ENCODE results near the gene MEF2C. TPM values are rescaled to one million over a fixed set of nuclear protein-coding genes. Genes with fewer than 3 reads are reported as not detected.
A peak's percentile ranks its signal among the peaks of the same experiment; 100 is the strongest.

Gene MEF2C
- total RNA-seq, 3 donors from 2014 or later, result 0.76 to 3.1 (median 1.4) TPM

DNA sequence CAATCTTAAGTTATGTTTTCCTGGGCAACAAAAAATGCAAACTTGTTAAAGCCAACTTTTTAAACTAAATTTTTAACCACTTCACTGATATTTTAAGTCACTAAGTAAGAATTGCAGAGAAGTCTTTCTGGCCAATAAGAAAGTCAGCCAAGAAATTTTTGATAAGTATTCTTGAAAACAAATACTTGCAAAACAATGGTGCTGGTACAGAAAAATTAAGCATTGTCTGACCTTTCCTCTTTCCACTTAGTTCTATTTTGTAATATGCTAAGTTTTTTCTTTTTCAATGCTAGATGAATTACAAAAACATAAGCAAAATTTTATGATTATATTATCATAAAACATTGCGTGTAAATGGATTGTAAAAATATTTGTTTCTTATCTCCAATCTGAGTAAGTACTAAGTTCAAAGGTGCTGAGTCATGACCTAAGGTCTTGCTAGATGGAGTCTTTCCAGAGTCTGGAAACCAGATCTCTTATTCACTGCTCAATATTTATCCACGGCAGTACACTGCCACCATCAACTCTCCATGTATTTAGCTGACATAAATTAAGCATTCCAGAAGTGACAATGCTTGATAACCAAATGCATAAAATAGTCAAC, 139.7 kb downstream of the MEF2C start:
- H3K4me1 Mint-ChIP-seq (ENCODE audit: low read depth), result no peaks in the 10 kb centered on the region
- no peak for ATAC-seq
- DNase-seq, result no peak
- H3K9me3 Mint-ChIP-seq, result no peaks in the 10 kb centered on the region
- no peaks in the 10 kb centered on the region for H3K36me3 Mint-ChIP-seq (ENCODE audit: insufficient read depth)
- no peak overlapping the region for H3K4me3 Mint-ChIP-seq
- peaks cover 5% of the 10 kb centered on the region for H3K27me3 Mint-ChIP-seq (ENCODE audit: low read depth)

DNA sequence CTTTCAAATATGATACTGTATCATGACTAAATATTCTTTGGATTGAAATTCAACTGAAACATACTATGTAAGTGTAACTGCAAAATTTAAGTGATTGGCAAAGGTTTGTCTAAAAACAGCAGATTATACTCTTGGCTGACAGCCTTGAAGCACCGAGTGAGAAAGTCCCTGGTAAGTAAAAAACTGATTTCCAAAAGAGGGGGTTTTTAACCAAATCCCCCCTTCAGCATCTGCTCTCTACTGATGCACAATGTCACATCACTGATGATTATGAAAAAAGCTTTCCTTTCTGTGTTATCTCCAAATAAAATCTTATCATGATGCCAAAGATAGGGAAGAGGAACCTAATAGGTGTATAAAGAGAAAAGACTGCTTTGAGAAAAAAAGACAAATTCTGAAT, 141.0 kb downstream of the MEF2C start:
- no peak overlapping the region for H3K4me3 Mint-ChIP-seq
- no peaks in the 10 kb centered on the region for H3K4me1 Mint-ChIP-seq (ENCODE audit: low read depth)
- H3K9me3 Mint-ChIP-seq, result no peaks in the 10 kb centered on the region
- no peaks in the 10 kb centered on the region for H3K36me3 Mint-ChIP-seq (ENCODE audit: insufficient read depth)
- DNase-seq (no peak), ATAC-seq (no peak)
- H3K27me3 Mint-ChIP-seq (ENCODE audit: low read depth), result peaks cover 10% of the 10 kb centered on the region

DNA sequence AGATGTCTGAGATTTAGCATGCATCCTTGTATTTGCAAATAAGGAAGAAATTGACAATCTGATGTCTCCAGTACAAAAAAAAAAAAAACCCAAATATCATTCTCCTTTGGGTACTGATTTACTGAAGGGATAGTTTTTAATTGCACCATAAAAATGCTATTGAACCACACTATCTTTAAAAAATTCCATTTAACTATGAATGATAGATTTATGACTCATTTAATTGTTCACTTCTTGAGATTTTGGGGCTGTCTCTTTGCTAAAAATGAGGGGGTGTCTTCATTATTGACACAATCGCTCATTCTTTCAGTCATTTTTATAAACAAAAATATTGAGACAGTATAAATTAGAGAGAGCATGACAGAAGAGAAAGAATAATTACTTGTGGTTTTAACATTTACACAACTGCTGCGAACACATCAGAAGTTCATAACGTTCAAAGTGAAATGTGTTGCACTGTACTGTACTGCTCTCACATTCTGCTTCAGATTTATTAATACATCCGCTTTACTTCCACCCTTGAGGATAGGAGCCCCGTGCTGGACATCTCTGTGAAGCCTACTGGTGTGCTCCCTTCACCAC, 142.3 kb downstream of the MEF2C start:
- ATAC-seq (no peak), DNase-seq (no peak)
- H3K36me3 Mint-ChIP-seq (ENCODE audit: insufficient read depth), result no peaks in the 10 kb centered on the region
- no peaks in the 10 kb centered on the region for H3K4me1 Mint-ChIP-seq (ENCODE audit: low read depth)
- peaks cover 10% of the 10 kb centered on the region for H3K27me3 Mint-ChIP-seq (ENCODE audit: low read depth)
- no peak overlapping the region for H3K4me3 Mint-ChIP-seq
- no peaks in the 10 kb centered on the region for H3K9me3 Mint-ChIP-seq

DNA sequence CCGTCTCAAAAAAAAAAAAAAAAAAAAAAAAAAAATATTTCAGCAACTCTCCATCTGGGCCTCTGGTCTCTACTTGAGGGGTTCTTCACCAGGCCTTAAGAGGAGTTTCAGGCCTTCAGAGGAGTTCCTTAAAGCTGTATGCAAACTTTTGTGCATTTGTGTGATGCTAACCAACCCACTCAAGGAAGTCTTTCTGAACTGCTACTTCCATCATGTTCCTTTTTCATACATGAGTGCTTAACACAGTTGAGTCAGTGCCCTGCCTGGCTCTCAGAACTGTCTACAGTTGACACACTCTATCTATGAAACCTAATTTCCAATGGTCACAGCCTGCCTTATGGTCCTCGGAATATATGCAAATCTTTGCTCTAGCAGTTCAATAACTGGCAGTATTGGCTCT, 146.5 kb downstream of the MEF2C start:
- peaks cover 3% of the 10 kb centered on the region for H3K4me1 Mint-ChIP-seq (ENCODE audit: low read depth)
- H3K4me3 Mint-ChIP-seq, result no peak overlapping the region
- H3K27me3 Mint-ChIP-seq (ENCODE audit: low read depth), result peaks cover 8% of the 10 kb centered on the region
- no peak for DNase-seq
- H3K9me3 Mint-ChIP-seq, result no peaks in the 10 kb centered on the region
- ATAC-seq, result no peak
- no peaks in the 10 kb centered on the region for H3K36me3 Mint-ChIP-seq (ENCODE audit: insufficient read depth)

DNA sequence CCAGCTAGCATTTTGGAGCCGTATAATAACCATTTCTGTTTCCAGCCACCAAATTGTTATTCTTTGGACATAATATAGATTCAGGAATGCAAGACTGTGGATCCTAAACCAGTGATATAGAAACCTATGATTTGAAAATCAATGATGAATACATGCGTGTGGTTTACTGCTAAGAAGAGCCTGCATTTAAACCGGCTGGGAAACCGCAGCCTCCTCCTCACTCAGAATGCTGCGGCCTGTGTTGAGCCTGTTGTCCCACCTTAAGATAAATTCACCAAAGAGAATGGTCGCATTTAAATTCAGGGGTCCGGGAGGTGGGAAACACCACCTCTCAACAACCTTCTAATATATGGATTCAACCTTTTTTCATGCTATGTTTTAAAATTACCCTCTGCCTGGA, 148.0 kb downstream of the MEF2C start:
- Mint-ChIP-seq H3K36me3 (ENCODE audit: insufficient read depth) (no peaks in the 10 kb centered on the region), H3K9me3 (no peaks in the 10 kb centered on the region), H3K4me1 (ENCODE audit: low read depth) (peaks cover 3% of the 10 kb centered on the region), H3K4me3 (no peak overlapping the region), H3K27me3 (ENCODE audit: low read depth) (peaks cover 5% of the 10 kb centered on the region)
- ATAC-seq (no peak), DNase-seq (no peak)

DNA sequence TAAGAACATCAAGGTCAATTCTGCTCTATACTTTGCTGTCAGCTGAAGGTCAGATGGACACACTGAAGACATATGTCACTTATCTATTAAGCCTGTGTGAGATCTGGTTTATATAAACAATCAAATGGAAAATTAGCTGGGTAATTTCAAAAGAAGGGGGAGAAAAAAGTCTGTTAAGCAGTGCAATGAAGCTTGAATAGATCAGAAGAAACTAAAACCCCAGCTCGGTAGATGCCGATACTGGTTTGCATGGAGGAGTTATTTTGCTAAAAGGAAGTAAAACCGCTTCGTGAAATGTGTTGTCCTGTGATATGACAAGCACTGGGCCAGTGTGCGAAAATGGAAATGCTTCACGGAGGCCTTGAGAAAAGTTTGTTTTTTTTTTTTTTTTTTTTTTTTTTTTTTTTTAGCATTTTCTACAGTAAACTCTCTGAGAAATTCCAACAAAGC, 148.8 kb downstream of the MEF2C start:
- peaks cover 7% of the 10 kb centered on the region for H3K27me3 Mint-ChIP-seq (ENCODE audit: low read depth)
- DNase-seq, result no peak
- no peak overlapping the region for H3K4me3 Mint-ChIP-seq
- H3K4me1 Mint-ChIP-seq (ENCODE audit: low read depth), result peaks cover 6% of the 10 kb centered on the region
- H3K9me3 Mint-ChIP-seq, result no peaks in the 10 kb centered on the region
- H3K36me3 Mint-ChIP-seq (ENCODE audit: insufficient read depth), result no peaks in the 10 kb centered on the region
- ATAC-seq, result peak in 1 of 2 donors; percentile 36

DNA sequence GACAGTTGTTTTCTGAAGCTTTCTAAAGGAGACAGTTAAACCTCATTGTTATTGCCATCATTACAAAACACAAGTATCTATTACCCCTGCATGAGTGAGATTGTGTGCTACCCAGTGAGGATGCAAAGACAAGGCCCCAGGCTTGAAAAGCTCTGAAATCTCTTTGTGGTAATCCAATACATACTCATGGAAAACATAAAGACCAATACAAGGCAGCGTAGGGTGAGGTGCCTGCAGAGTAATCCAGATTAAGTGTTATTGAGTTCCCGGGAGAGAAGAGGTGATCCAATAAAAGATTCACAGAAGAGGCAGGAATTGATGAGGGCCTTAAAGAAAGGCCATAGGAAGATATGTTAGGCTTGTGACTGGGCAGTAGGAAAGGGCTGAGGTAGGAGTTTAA, 150.1 kb downstream of the MEF2C start:
- peaks cover 7% of the 10 kb centered on the region for H3K27me3 Mint-ChIP-seq (ENCODE audit: low read depth)
- DNase-seq, result no peak

DNA sequence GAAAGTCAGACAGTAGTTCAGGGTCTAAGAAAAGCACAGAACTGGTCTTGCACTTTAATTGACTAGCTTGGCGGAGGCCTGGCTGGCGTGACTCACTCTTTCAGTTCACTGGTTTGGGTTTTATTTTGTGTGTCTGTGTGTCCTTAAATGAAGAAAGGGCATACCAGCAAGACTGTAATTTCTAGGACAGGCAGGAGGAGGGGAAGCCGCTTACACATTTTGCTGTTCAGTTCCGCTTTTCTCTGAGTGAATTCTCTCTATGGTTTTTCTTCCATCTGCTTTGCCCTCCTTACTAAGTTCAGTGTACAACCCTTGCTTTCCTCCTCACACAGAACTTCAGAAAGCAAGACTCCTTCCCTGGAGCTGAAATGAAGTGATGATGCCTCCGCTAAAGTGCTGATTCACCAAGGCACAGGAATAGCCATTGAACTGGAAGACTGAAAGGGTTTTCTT, 150.8 kb downstream of the MEF2C start:
- Mint-ChIP-seq H3K4me3 (no peak overlapping the region), H3K4me1 (ENCODE audit: low read depth) (peaks cover 6% of the 10 kb centered on the region), H3K27me3 (ENCODE audit: low read depth) (peaks cover 4% of the 10 kb centered on the region), H3K9me3 (no peaks in the 10 kb centered on the region), H3K36me3 (ENCODE audit: insufficient read depth) (no peaks in the 10 kb centered on the region)
- no peak for ATAC-seq
- no peak for DNase-seq

More for the DNA sequence above, 150.1 kb downstream of the MEF2C start:
- peaks cover 6% of the 10 kb centered on the region for H3K4me1 Mint-ChIP-seq (ENCODE audit: low read depth)
- no peaks in the 10 kb centered on the region for H3K9me3 Mint-ChIP-seq
- H3K36me3 Mint-ChIP-seq (ENCODE audit: insufficient read depth), result no peaks in the 10 kb centered on the region
- no peak for ATAC-seq
- no peak overlapping the region for H3K4me3 Mint-ChIP-seq

DNA sequence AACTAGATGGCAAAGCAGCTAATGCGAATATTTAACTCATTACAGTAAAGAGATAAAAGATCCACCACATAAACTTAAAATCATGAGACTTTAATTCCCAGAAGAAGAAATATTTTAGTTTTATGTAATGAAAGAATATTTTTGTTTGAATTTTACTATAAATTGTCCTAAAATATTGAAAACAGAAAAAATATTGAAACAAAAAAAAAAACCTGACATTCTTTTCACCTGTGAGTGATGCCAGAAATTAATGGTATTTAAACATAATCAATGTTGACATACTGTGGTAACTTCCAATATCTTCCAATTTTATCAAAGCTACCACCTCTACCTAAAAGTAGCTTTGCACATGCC, 153.2 kb downstream of the MEF2C start:
- no peak overlapping the region for H3K4me3 Mint-ChIP-seq
- H3K9me3 Mint-ChIP-seq, result no peaks in the 10 kb centered on the region

DNA sequence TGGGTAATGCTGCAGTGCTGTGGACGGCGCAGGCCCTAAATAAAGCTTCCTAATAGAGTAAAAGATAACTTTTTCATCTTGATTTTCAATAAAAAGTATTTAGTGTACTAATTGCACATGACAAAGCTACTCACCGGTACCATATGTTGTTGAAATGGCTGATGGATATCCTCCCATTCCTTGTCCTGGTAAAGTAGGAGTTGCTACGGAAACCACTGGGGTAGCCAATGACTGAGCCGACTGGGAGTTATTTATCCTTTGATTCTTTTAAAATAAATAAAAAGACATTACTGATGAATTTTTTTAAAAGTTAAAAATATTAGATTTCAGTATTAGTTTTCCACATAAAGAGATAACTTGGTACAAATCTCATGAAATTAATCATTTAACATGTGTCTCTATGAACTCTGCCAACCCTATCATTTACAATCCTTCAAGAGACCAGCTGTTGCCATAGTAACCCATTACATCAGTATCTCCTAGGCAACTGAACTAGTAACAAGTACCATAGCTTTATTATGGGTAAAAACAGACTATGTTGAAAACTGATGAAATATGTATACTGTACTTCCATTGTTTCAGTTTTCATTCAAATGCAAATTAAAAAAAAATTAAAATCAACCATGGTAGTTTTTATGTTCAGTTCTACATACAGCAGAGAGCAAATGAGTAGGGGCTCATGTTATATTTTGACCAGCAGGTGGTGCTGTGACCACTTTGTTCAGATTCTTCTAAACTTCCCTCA, 153.7 kb downstream of the MEF2C start:
- Mint-ChIP-seq H3K27me3 (ENCODE audit: low read depth) (peaks cover 15% of the 10 kb centered on the region), H3K36me3 (ENCODE audit: insufficient read depth) (no peaks in the 10 kb centered on the region), H3K9me3 (no peaks in the 10 kb centered on the region), H3K4me3 (no peak overlapping the region), H3K4me1 (ENCODE audit: low read depth) (peaks cover 6% of the 10 kb centered on the region)
- DNase-seq (peak; percentile 36), ATAC-seq (peak; percentile 51 to 70)

More for the DNA sequence above, 153.2 kb downstream of the MEF2C start:
- peaks cover 6% of the 10 kb centered on the region for H3K4me1 Mint-ChIP-seq (ENCODE audit: low read depth)
- no peak for ATAC-seq
- H3K36me3 Mint-ChIP-seq (ENCODE audit: insufficient read depth), result no peaks in the 10 kb centered on the region
- DNase-seq, result no peak
- peaks cover 15% of the 10 kb centered on the region for H3K27me3 Mint-ChIP-seq (ENCODE audit: low read depth)

DNA sequence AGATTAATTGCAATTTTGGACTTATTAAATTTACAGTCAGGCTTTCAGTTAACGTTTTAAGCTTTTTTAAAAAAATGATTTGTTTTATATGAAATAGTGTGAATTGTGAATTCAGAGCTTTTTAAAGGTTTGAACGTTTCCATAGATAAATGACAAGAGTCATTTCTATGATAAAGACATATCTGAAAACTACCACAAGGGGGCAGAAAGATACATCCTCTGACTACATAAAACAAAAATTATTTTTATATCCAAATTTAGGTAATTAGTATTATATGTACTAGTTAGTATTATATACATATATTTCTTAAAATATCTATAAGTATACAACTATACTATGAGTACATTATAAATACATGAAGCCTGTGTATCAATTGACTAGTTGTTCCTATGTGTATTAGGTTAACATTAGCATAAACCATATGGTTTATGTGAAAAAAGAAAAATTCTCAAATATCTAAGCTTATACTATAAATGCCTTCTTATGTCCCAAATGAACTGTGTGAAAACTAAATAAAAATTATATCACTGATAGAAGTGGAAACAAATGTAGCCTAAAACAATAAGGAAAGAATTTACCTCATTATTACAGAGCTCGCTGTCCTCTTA, 155.2 kb downstream of the MEF2C start:
- Mint-ChIP-seq H3K9me3 (no peaks in the 10 kb centered on the region), H3K4me1 (ENCODE audit: low read depth) (peaks cover 3% of the 10 kb centered on the region), H3K36me3 (ENCODE audit: insufficient read depth) (no peaks in the 10 kb centered on the region), H3K27me3 (ENCODE audit: low read depth) (peaks cover 20% of the 10 kb centered on the region), H3K4me3 (no peak overlapping the region)
- no peak for ATAC-seq
- DNase-seq, result no peak

DNA sequence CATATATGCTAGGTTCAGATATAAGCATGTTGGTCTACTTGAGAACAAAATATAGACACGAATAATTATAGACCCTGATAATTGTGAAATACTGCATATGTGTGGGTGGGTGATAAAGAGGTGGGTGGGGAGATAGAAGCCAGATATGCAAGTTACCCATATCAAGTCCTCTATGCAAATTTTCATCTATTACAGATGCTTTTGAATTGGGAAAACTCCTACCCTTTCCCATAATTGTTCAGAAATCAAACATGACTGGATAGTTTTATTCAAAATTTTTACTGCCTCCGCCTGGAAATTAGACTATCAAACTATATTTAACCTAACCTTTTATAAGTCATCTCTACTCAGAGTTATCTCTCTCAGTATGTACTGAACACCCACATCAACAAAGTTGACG, 157.5 kb downstream of the MEF2C start:
- H3K4me3 Mint-ChIP-seq, result no peak overlapping the region
- DNase-seq (no peak), ATAC-seq (no peak)
- H3K4me1 Mint-ChIP-seq (ENCODE audit: low read depth), result peaks cover 3% of the 10 kb centered on the region
- peaks cover 24% of the 10 kb centered on the region for H3K27me3 Mint-ChIP-seq (ENCODE audit: low read depth)
- H3K36me3 Mint-ChIP-seq (ENCODE audit: insufficient read depth), result no peaks in the 10 kb centered on the region
- H3K9me3 Mint-ChIP-seq, result no peaks in the 10 kb centered on the region

DNA sequence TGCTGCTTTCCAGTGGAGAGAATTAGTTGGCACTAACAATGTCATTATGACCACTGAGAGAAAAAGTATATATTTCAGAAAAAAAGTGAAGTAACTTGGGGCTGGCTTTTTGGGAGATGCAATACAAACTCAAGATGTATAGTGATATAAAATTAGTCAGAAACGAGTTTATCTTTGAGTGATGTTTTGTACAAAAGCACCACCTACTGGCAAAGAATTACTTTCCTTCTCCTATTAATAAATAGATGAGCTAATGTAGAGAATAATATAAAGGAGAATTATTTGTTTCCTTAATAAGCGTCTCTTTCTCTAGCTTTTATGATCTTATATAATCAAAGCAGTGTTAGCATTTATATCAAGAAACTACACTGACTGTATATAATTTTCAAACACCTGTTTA, 158.8 kb downstream of the MEF2C start:
- Mint-ChIP-seq H3K9me3 (no peaks in the 10 kb centered on the region), H3K36me3 (ENCODE audit: insufficient read depth) (no peaks in the 10 kb centered on the region), H3K4me1 (ENCODE audit: low read depth) (no peaks in the 10 kb centered on the region), H3K4me3 (no peak overlapping the region), H3K27me3 (ENCODE audit: low read depth) (peaks cover 24% of the 10 kb centered on the region)
- DNase-seq, result no peak
- ATAC-seq, result no peak

DNA sequence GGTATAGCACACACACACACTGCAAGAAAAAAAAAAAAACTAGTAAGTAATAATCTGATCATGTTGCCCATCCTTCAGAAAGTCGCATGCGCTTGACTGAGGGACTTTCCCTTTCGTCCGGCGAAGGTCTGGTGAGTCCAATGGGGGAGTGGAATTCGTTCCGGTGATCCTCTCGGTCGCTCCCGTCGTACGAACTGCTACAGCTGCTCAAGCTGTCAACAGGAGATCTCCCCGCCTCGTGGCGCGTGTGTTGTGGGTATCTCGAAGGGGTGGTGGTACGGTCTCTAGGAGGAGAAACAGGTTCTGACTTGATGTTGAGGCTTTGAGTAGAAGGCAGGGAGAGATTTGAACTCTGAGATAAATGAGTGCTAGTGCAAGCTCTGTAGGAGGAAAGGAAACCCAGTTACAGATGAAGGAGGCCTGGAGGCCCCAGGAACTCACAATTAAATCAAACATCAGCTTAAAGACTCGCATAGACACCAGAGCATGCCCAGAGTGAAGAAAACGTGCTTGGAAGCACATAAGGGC, 160.4 kb downstream of the MEF2C start:
- ATAC-seq (no peak), DNase-seq (no peak)
- H3K9me3 Mint-ChIP-seq, result no peaks in the 10 kb centered on the region
- no peak overlapping the region for H3K4me3 Mint-ChIP-seq
- H3K36me3 Mint-ChIP-seq (ENCODE audit: insufficient read depth), result no peaks in the 10 kb centered on the region
- H3K4me1 Mint-ChIP-seq (ENCODE audit: low read depth), result no peaks in the 10 kb centered on the region
- H3K27me3 Mint-ChIP-seq (ENCODE audit: low read depth), result peaks cover 30% of the 10 kb centered on the region
